Breast epithelium (tissue), 4 donors: Measurements from ENCODE around the gene RBP5. TPM values are rescaled to one million over a fixed set of nuclear protein-coding genes. Genes with fewer than 3 reads are reported as not detected.
A peak's percentile ranks its signal among the peaks of the same experiment; 100 is the strongest.

Source experiments
- DNase-seq, 2 donors: peaks; one replicate each; pipeline ENCODE4 v3.0.0-alpha.2; 2019; ENCODE audit warnings: low spot score in 2 of 2
- H3K27ac ChIP-seq, 2 donors: fragments of 200-600 bp; sonication (generic) in 1 of 2; one replicate each; pipeline ENCODE4 v1.5.1; 2016 to 2019; ENCODE audit warnings: mild to moderate bottlenecking in 1 of 2
- H3K27me3 ChIP-seq, 2 donors: fragments of 200-600 bp; sonication (generic) in 1 of 2; one replicate each; pipeline versions ENCODE4 v1.5.1 to v1.6.0; 2017 to 2019; ENCODE audit warnings: control low read depth in 1 of 2, mild to moderate bottlenecking in 1 of 2
- H3K36me3 ChIP-seq: fragments of 200-600 bp; one replicate; pipeline ENCODE4 v1.5.1; 2019
- H3K4me1 ChIP-seq, 2 donors: fragments of 200-600 bp; sonication (generic); one replicate each; pipeline ENCODE4 v1.5.1; 2016 to 2019; ENCODE audit warnings: control low read depth in 1 of 2
- H3K4me3 ChIP-seq, 3 donors: fragments of 200-600 bp; sonication (generic); 1 replicate in 2 of 3; 2 replicates in 1 of 3; pipeline ENCODE4 v1.5.1; 2016 to 2019; ENCODE audit warnings: mild to moderate bottlenecking in 3 of 3, moderate library complexity in 2 of 3
- H3K9me3 ChIP-seq, 2 donors: fragments of 200-600 bp; sonication (generic) in 1 of 2; one replicate each; pipeline ENCODE4 v1.5.1; 2016 to 2019; ENCODE audit warnings: control low read depth in 1 of 2
- POLR2A ChIP-seq: fragments of 450-650 bp; IDR thresholded peaks from one replicate; pipeline ENCODE4 v1.6.1; 2016; ENCODE audit warnings: antibody characterized with exemption, mild to moderate bottlenecking, moderate library complexity
- POLR2AphosphoS5 ChIP-seq, 3 donors: sonication (generic); formaldehyde crosslinking; IDR thresholded peaks; one replicate each; pipeline ENCODE4 v1.6.1; 2017; ENCODE audit warnings: antibody characterized with exemption in 3 of 3
- intact Hi-C: fragments of 100-400 bp; cut with DNase I; formaldehyde crosslinking; loops from one replicate; pipeline ENCODE4 v1.15.1; 2023; ENCODE audit warnings: low total_unique reads
- total RNA-seq, 3 donors: library from RNA; depleted of rRNA; stranded (reverse); fragments of >200 nt; gene quantifications; one replicate each; pipeline ENCODE4 v1.1.0, GENCODE V29; 2016
- TF ChIP-seq, protein P1 (sequence below), 3 donors: fragments of 450-650 bp; IDR thresholded peaks; one replicate each; pipeline ENCODE4 v1.5.1; 2016 to 2017; ENCODE audit warnings: antibody characterized with exemption in 3 of 3, mild to moderate bottlenecking in 3 of 3, moderate library complexity in 3 of 3

The RBP5 gene
- total RNA-seq, 3 donors from 2014 or later = 1.1 to 3.3 (median 2.9) TPM

GRCh38 chr12:7122811-7123769 lies 5.6 kb downstream of the RBP5 start:
- intact Hi-C loops = no loop called here
- TF ChIP-seq POLR2AphosphoS5 (IDR thresholded peaks at IDR 0.05) (no peak), POLR2A (no peak)
- TF ChIP-seq, protein P1, sequence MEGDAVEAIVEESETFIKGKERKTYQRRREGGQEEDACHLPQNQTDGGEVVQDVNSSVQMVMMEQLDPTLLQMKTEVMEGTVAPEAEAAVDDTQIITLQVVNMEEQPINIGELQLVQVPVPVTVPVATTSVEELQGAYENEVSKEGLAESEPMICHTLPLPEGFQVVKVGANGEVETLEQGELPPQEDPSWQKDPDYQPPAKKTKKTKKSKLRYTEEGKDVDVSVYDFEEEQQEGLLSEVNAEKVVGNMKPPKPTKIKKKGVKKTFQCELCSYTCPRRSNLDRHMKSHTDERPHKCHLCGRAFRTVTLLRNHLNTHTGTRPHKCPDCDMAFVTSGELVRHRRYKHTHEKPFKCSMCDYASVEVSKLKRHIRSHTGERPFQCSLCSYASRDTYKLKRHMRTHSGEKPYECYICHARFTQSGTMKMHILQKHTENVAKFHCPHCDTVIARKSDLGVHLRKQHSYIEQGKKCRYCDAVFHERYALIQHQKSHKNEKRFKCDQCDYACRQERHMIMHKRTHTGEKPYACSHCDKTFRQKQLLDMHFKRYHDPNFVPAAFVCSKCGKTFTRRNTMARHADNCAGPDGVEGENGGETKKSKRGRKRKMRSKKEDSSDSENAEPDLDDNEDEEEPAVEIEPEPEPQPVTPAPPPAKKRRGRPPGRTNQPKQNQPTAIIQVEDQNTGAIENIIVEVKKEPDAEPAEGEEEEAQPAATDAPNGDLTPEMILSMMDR (IDR thresholded peaks at IDR 0.05) = no peak
- Histone ChIP-seq H3K27ac (peak overlapping the region; percentile 3 to 72), H3K4me3 (no peak overlapping the region), H3K36me3 (no peaks in the 10 kb centered on the region), H3K4me1 (no peaks in the 10 kb centered on the region), H3K9me3 (no peaks in the 10 kb centered on the region), H3K27me3 (no peaks in the 10 kb centered on the region)
- no peak for DNase-seq

DNA sequence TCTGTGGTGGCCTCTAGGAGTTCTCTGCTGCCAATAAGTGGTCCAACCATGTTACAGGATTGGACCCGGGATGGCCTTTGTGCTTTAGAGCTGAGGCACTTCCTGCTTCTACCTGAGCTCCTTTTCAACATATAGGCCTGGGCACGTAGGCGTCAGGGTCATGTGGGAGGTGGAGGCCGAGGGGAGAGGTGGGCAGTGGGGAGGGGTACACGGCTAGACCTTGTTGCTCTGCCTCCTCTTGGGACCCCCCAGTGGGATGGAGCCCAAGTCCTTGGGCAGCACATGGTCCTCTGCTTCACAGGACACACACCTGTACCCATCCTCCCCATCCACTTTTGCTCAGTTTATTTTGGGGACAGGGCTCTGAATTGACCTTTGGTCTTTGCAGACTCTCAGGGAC lies 7.4 kb downstream of the RBP5 start:
- H3K4me1 ChIP-seq = no peaks in the 10 kb centered on the region
- TF ChIP-seq, protein P1 (IDR thresholded peaks at IDR 0.05) = no peak
- TF ChIP-seq POLR2A (no peak), POLR2AphosphoS5 (IDR thresholded peaks at IDR 0.05) (no peak)
- DNase-seq = no peak
- H3K27ac ChIP-seq = peak overlapping the region in 1 of 2 donors; percentile 58
- no peaks in the 10 kb centered on the region for H3K27me3 ChIP-seq
- H3K9me3 ChIP-seq = no peaks in the 10 kb centered on the region
- H3K4me3 ChIP-seq = no peak overlapping the region
- H3K36me3 ChIP-seq = no peaks in the 10 kb centered on the region
- intact Hi-C loops = no loop called here

GRCh38 chr12:7120166-7120565 lies 8.5 kb downstream of the RBP5 start:
- no peaks in the 10 kb centered on the region for H3K4me1 ChIP-seq
- DNase-seq = no peak

DNA sequence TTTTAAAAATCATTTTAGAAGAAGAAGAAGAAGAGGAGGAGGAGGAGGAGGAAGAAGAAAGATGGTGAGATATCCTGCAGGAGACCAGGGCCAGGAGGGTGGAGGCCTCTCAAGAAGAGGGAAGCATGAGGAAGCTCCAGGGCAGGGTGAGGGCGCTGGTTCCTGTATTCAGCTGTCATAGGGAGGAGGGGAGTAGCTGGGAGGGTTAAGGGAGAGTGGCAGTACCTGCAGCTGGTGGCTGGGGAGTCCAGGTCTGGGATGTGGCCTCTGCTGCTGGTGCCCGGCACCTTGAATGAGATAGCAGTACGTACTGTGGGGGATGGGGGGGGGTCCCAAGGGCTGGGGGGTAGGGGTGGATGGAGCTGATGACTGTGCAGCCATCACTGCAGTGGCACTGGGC lies 9.8 kb downstream of the RBP5 start:
- no peak overlapping the region for H3K27ac ChIP-seq
- TF ChIP-seq, protein P1 (IDR thresholded peaks at IDR 0.05) = no peak
- TF ChIP-seq POLR2AphosphoS5 (IDR thresholded peaks at IDR 0.05) (no peak), POLR2A (no peak)
- no peak overlapping the region for H3K4me3 ChIP-seq
- H3K9me3 ChIP-seq = no peaks in the 10 kb centered on the region
- intact Hi-C loops = loop anchor here (10.0 kb wide), 1 partner anchor 174 kb away; the partner anchor contains the start of genes C12orf57 and RNU7-1
- DNase-seq = no peak
- no peaks in the 10 kb centered on the region for H3K27me3 ChIP-seq
- H3K4me1 ChIP-seq = no peaks in the 10 kb centered on the region
- no peaks in the 10 kb centered on the region for H3K36me3 ChIP-seq

More at GRCh38 chr12:7120166-7120565, 8.5 kb downstream of the RBP5 start:
- Histone ChIP-seq H3K9me3 (no peaks in the 10 kb centered on the region), H3K4me3 (no peak overlapping the region), H3K27me3 (no peaks in the 10 kb centered on the region), H3K27ac (no peak overlapping the region), H3K36me3 (no peaks in the 10 kb centered on the region)
- TF ChIP-seq, protein P1 (IDR thresholded peaks at IDR 0.05) = no peak
- TF ChIP-seq POLR2A = no peak
- no peak for TF ChIP-seq POLR2AphosphoS5 (IDR thresholded peaks at IDR 0.05)
- intact Hi-C loops = no loop called here

GRCh38 chr12:7117670-7118069 lies 11.0 kb downstream of the RBP5 start:
- Histone ChIP-seq H3K27ac (no peak overlapping the region), H3K4me1 (no peaks in the 10 kb centered on the region), H3K9me3 (no peaks in the 10 kb centered on the region), H3K36me3 (no peaks in the 10 kb centered on the region), H3K4me3 (no peak overlapping the region), H3K27me3 (no peaks in the 10 kb centered on the region)
- DNase-seq = no peak
- intact Hi-C loops = loop anchor here (10.0 kb wide), 1 partner anchor 173 kb away; the partner anchor contains the start of genes C12orf57 and RNU7-1
- no peak for TF ChIP-seq POLR2A
- TF ChIP-seq, protein P1 (IDR thresholded peaks at IDR 0.05) = no peak
- no peak for TF ChIP-seq POLR2AphosphoS5 (IDR thresholded peaks at IDR 0.05)
